NOMO-1 treated with DMSO at 0.1 percent for 48 hours (cell line): ENCODE measurements around the gene ESR2.
"Not testable (repeated sequence)": the region's sequence is repeated elsewhere in the genome, so short reads cannot be mapped to it uniquely, and the experiment has no call there.

Source experiments
- DNase-seq: peaks from one replicate; lab custom pipeline; 2025; ENCODE audit not compliant: unreplicated experiment; lab: John Stamatoyannopoulos, UW

The ESR2 gene

DNA sequence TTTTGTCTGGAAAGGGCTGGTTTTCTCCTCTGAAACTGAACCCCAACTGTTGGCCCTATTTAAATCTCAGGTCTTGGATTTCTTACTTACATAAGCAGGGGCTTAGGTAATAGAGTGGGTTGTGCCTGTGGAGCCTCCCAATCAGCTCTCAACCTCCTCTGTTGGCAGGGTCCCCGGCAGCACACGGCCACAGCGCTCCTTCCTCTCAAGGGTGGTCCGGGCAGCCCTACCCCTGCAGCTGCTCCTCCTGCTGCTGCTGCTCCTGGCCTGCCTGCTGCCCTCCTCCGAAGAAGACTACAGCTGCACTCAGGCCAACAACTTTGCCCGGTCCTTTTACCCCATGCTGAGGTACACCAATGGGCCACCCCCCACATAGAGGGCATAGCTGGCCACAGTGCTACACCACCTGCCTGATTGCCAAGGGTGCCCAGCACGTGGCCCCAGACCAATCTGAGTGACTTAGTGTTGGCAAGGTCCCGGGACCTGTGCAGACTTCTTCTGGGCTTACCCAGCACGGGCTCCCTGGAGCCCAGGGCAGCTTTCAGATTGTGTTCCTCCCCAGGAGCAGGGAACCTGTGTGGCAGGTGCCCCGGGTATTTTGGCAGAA, 68.9 kb downstream of the ESR2 start:
- DNase-seq, result no peak

DNA sequence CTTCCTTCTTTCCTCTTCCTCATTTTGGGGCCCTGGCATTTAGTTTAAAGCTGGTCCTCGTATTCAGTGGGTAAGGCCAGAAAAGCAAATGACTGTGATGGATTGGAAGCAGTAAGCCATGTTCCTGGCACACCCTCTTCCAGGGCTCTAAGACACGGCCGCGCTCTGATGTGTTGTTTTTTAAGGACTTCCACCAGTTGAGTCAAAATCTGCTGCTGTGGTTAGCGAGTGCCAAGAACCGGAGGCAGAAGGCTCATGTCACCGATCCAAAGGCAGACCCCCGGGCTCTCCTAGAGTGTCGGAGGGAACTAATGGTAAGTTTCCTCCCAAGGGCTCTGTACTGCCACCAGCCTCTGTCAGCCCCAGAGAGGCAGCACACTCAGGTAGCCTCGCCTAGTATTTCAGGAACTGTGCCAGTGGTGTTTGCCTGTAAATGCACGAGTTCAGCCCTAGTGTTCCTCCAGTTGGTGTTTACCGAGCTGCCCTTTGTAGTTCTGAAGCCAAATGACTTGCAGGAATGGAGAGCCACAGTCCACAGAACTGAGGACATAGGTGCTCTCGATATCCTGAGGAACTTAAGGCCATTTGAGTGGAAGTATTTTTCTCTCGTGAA, 72.7 kb downstream of the ESR2 start:
- no peak for DNase-seq

DNA sequence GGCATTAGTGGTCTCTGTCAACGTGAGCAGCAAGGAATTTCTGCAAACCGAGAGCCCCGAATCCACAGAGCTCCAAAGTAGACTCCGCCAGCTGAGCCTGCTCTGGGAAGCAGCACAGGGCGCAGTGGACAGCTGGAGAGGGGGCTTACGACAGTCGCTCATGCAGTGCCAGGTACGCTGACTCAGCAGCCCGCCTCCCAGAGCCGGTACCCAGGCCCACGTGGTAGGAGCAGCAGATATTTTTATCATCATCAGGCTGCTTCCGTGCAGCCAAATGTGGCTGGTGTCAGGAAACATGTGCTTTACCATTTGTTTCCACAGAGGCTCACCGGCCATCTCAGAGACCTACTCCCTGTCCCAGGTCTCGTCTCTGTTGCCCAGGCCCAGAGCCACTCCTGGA, 73.7 kb downstream of the ESR2 start:
- no peak for DNase-seq

DNA sequence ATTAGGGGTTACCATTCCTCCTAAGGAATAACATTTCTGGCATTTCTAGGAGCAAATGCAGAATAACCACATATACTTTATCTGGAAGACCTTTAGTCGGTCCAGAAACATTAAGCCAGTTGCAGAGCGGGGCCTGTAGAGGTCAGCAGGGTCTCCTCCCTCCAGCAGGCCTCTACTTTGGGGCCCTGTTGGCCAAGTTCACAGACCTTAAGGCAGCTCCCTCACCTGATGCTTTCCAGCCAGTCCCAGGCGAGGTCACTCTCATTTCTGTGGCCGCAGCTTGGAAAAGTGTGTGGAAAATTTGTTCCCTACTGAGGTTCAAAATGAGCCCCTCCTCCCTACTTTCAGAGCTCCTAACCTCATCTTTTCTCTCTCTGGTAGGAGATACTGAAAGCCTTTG, 74.1 kb downstream of the ESR2 start:
- DNase-seq, result no peak

DNA sequence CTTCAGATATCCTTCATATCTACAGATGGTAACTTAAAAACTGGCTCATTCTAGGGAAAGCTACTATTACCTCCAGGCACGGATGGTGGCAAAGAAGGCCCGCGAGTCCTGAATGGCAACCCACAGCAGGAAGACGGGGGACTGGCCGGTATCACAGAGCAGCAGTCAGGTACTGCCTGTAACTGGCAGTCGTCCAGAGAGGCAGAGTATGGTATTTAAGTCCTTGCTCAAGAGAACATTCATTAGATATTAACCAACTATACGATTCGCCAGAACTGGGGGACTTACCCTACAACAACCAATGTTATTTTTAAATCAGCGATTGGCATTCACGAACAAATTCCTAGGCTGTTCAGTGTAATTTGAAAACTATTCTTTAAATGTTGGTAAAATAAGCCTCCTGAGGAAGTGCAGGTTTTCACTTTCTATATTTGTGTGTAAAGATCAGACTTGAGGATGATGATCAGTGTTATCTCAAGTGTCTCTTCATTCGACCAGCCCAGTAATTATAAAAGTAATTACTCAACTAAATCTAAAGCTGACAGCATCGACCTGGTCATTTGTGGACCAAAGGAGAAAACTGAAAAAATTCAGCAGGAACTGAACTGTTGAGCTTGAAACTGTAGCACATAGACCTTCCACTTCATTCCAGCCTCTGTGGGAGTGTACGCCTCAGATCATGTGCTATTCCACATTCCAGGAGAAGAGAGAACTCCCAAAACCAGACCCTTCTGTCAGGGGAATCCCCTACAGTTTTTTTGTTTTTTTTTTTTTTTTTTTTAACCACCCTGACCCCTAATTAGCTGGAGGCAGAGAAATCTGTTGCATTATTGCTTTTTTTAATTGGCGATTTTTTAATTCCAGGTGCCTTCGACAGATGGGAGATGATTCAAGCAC, 75.6 kb downstream of the ESR2 start:
- DNase-seq, result no peak

DNA sequence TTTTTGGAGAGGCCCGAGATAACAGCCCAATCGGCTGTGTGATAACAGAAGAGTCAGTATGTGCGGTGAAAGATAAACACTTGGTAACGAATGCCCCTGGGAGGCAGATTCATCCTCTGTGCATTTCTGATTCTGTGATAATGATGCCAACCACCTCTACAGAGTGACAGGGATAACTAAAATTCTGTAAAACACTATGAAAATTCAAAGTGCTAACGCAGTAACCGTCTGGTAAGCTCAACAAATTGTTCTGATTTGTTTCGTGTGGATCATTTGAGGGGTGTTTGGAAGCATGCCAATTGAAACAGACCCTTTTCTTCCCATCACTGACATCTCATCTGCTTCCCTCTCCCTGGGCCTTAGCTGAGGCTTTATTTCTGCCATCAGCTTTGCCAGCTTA, 76.3 kb downstream of the ESR2 start:
- DNase-seq, result no peak

DNA sequence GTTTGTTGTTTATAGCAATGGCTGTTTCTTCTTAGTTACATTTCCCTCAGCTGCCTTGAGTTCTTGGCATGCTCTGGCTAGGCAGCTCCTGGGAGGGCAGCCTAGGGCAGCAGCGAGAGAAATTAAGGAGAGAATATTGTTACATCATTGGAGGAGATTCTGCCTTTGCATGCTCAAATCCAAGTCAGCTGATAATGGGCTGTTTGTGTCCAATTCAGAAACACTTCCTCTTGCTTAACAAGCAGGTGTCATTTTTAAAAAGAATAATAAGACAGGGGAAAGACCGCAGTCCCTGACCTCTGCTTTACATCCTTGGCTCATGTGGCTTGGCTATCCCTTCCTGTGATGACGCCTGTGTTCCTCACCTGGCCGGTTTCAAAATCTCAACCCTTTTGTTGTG, 76.9 kb downstream of the ESR2 start:
- DNase-seq, result no peak

DNA sequence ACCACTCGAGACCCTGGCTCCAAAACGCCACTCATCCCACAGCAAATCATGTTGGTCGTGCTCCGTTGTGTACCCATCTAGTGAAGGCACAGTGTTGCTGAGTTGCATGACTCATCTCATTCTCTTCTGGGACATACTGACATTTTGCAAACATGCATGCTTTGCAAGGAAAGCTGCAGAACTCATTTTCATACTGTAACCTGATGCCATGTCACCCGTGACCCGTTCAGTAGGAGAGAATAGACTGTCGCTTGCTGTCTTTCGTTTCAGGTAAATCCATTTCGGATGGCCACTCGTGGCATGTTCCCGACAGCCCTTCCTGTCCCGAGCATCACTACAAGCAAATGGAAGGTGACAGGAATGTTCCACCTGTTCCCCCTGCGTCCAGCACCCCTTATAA, 78.2 kb downstream of the ESR2 start:
- no peak for DNase-seq

DNA sequence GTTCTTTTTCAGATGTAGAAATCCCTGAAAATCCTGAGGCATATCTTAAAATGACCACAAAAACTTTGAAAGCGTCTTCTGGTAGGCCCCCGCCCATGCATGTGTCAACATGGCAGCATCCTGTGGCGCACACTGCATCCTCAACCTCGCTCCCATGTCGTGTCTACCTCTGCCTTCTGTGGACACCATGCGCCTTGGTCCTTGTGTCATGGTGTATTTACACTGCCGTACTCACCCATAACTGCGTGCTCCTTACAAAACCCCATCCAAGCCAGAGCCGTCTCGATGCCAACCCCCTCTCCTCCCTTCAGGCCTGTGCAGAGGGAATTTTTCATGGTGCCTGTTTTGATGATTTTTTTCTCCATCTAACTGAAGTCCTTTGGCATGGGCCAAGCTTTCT, 78.9 kb downstream of the ESR2 start:
- no peak for DNase-seq

DNA sequence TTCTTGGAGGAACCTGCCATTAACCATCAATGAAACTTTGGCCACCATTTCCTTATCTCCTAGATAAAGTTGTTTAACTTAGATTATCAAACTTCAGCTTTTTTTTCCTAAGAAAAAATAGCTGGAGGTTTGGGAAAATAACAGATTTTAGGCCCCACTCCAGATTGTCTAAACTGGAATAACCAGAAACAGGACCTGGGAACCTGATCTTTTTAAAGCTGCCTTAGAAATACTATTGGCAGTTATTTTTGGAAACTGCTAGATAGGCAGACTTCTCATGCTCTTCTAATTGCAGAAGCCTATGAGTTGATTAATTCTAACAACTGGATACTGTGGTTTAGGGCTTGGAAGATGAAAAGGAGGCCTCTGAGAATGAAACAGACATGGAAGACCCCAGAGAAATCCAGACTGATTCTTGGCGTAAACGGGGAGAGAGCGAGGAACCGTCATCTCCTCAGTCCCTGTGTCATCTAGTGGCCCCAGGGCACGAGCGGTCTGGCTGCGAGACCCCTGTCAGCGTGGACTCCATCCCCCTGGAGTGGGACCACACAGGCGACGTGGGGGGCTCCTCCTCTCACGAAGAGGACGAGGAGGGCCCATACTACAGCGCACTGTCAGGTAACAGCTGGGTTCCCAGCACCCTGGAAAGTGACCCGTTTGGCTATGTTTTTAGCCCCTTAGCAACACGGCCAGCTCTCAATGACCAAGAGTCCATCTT, 80.2 kb downstream of the ESR2 start:
- DNase-seq, result no peak

DNA sequence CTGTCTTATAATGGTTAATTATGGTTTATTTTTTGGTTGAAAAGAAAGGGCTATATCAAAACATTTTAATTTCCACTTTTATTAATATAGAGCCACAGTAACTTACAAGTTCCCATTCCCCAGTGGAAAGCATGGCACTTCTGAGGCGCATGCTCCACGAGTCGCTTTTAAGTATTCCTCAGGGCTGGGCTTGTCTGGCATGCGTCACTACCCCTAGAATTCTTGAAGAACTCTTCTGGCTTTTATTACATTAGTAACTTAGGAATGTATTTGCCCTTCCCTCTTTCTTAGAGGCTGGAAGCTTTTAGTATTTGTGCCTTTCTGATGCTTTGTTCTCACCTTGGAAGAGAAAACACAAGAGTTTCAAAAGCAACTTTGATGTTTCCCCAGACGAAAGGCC, 81.1 kb downstream of the ESR2 start:
- no peak for DNase-seq

DNA sequence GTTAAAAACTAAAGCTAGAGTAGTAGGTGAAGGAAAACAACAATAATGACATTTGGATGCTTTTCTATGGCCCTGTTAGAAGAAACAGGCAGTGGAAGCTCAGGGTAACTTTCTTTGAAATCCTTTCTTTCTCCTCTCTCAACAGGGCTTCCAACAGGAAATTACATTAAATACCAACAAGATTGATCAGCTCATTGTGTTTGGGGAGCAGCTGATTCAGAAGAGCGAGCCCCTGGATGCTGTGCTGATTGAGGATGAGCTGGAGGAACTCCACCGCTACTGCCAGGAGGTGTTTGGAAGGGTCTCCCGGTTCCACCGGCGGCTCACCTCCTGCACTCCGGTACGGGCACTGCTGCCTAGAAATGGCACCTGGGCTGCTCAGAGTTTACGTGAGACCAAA, 81.5 kb downstream of the ESR2 start:
- no peak for DNase-seq

DNA sequence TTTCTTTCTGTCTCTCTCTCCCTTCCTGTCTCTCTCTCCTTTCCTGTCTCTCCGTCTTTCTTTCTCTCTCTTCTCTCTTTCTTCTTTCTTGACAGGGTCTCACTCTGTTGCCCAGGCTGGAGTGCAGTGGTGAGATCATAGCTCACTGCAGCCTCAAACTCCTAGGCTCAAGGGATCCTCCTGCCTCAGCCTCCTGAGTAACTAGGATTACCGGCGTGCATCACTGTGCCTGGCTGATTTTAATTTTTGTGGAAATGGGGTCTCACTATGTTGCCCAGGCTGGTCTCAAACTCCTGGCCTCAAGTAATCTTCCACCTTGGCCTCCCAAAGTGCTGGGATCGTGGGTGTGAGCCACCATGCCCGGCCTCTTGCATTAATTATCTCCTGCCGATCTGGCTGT, 83.3 kb downstream of the ESR2 start:
- DNase-seq, result not testable (repeated sequence)

DNA sequence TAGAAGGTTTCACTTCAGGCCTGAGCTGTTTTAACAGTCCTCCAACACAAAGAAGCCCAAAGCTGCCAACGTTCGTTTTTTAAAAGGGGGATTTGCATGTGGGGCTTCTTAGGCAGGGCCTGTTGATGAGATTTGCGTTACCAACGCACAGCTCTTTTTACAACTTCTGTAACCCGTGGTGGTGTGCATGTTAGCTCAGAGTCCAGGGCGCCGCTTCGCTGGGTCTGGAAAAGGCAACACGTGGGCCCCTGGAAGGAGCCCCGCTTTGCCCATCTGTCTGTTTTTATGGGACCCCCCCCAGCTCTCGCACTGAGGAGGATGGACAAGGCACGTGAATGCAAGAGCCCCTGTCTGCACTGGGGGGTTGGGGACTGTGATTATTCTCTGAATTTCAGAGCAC, 84.0 kb downstream of the ESR2 start:
- no peak for DNase-seq

DNA sequence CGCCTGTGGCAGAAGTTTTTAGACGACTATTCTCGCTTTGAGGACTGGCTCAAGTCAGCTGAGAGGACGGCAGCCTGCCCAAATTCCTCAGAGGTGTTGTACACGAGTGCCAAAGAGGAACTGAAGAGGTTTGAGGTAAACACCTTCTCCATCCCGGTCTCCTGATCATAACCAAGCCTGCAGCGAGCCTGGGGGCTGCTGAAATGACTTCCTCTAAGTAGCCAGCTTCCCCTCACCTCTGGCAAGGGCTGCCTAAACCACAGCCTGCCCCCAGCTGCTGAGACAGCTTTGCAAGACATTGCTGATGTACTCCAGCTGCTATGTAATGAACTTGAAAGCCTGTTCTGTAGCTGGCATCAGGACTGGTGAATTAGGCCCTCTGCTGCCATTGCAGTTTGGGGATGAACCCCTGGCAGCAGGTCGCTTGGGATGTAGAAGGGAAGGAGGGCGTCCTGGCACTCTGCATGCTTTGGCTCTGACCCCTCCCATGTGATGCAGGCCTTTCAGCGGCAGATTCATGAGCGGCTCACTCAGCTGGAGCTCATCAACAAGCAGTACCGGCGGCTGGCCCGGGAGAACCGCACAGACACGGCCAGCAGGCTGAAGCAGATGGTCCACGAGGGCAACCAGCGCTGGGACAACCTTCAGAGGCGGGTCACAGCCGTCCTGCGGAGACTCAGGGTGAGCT, 84.6 kb downstream of the ESR2 start:
- DNase-seq, result no peak

DNA sequence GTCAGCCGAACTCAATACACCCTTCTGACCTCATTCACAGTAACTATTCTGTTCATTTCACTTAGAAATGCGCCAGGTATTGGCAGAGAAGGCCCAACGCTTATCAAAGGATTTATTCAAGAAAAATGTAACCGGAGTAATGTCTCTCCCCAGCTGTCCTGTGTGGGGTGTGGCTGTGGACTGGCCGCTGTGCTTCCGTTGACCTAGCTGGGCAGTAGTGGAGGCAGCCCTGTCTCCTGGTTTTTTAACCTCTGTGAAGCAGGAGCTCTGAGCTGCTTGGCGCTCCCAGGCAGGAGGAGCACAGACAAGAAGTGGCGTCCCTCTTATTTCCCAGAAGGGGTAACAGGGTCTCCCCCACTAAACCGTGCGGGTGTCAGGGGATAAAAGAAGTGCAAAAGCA, 85.2 kb downstream of the ESR2 start:
- no peak for DNase-seq

DNA sequence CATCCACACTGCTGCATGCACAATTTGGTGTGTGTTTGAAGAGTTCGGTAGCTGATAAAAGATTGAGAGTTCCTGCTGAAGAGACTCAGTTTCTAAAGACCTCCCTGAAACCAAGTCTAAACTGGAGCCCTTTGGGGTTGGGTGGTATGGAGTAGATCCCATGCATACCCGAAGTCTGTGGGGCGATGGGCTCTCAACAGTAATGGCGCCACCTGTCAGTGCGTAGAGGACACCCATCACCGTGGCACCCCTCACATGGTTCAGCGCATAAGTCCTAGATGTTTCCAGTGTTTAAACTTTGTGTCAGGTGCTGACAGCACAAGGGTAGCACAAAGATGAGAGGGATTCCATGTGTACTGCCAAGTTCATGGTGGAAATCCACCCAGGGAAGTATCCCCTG, 85.9 kb downstream of the ESR2 start:
- no peak for DNase-seq

DNA sequence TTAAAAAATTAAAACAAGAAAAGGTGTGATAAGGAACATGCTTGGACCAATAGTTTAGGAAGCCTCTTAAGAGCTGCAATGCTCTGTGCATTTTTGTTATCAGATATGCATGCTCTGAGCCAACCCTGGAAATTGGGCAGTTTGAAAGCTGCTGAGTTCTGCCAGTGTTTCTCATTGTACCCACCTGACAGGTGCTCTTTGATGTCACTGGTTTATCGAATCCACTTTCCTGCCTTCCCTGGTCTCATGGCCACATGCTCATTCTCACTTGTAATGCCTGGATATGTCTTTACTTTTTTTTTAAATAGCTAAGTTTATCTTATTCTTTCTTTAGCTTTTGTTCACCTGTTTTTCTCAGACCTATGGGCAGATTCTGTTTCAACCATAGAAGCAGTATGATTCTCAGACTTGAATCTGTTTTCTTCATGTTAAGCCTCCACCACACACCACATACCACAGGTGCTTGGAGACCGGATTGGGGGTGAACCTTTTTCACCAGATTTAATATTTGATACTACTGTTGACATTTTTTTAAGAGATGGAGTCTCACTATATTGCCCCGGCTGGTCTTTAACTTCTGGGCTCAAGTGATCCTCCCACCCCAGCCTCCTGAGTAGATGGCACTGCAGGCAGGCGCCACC, 90.7 kb downstream of the ESR2 start:
- no peak for DNase-seq

DNA sequence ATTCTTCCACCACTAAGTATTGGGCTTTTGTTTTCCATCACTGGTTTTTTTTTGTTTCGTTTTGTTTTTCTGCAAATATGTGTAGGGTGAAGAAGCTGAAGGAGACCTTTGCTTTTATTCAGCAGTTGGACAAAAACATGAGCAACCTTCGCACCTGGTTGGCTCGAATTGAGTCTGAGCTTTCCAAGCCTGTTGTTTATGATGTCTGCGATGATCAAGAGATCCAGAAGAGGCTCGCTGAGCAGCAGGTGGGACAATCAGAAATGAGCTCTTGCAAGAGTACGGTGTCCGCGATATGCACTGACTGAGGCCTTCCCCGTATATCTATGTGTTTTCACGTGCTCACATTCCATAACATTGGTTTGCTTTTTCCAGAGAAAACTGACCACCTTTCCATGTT, 91.5 kb downstream of the ESR2 start:
- DNase-seq, result no peak

DNA sequence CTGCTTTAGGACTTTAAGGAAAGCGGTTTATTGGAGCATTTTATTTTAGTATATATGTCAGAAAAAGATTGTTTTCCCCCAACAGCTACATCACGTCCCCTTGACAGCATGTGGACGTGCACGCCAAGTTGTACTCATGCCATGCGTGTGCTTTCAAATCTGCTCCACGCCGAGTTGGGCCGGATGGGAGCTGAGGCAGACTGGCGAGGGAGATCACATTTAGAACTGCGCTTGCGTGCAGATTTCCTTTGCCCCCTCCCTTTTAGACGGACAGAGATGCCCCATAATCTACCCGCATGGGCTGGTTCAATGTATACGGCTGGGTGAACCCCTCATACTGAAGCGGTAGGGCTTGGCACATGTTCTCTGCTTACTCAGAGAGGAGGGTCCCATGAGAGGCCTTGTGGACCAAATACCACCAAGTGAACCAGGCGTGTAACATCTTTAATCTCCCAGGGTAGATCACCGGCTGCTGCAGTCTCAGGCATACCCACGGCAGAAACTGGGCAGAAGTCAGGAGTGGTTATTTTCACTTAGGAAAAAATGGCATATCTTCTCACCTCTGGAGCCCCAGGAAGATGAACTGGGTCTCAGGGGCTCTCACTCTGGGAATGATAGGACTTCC, 92.1 kb downstream of the ESR2 start:
- no peak for DNase-seq
